Erythroblast (primary cell): ENCODE data around the gene ALG6.

Source experiments
- GATA1 ChIP-seq: IDR thresholded peaks from 2 replicates; pipeline ENCODE4 v1.6.1; 2011; ENCODE audit warnings: low read depth, mild to moderate bottlenecking, control low read depth, low read length, moderate library complexity
- POLR2A ChIP-seq: IDR thresholded peaks from 2 replicates; pipeline ENCODE4 v1.6.1; 2011; ENCODE audit warnings: mild to moderate bottlenecking, low read length

DNA sequence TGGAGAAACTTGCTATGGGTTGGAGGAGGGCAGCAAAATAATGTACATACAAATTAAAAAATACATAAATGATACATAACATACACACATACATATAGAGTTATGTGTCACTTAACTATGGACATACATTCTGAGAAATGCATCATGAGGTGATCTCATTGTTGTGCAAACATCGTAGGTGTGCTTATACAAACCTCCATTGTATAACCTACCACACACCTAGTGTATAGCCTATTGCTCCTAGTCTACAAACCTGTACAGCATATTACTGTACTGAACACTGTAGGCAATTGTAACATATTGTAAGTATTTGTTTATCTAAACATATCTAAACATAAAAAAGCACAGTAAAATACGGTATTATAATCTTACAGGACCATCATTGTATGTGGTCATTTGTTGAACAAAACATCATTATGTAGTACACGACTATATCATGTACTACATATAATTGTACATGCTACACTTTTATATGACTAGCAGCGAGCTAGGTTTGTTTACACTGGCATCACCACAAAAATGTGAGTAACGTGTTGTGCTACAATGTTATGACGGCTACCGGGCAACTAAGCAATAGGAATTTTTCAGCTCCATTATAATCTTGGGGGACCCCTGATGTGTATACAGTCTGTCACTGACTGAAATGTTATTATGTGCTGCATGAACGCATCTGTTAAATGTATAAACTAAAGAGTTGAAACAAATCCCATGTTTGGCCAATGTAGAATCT is 120.1 kb downstream of the ALG6 start:
- TF ChIP-seq POLR2A (no peak), GATA1 (no peak)
